ENCODE results near the gene P2RX7.

Gene P2RX7

DNA sequence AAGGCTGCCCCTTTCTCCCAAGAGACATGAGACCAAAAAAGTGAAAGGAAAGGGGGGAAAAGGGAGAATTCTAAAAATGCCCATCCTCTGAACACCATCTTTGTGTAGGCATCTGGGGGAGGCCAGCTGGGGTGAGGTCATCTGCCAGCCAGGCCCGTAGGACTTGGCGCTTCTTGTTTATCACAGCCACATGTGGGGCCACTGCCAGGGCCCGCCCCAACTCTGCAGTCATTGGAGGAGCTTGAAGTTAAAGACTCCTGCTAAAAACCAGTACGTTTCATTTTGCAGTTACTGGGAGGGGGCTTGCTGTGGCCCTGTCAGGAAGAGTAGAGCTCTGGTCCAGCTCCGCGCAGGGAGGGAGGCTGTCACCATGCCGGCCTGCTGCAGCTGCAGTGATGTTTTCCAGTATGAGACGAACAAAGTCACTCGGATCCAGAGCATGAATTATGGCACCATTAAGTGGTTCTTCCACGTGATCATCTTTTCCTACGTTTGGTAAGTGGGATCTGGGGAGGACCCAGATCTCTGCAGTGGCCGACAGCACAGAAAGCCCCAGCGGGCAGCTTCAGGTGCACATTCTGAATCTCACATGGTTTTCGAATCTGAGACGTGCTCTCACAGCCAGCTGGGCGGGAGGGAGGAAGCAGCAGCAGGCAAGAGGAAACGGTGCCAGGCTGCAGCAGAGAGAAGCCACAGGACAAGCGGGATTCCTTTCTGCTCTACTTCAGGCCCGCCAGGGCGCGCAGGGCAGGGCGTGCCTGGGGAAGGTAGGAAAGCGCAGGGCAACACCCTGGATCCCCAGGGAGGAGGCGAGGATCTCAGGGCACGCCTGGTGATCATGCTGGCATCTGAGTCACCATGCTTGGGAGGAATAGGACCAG lies at the start of gene P2RX7:
Gene P2RX7 (plus strand): TSS at position 276 of the 881 bp plus-strand sequence. CDS start 95 bp downstream, at position 371.
- peak; percentile 65 for DNase-seq

DNA sequence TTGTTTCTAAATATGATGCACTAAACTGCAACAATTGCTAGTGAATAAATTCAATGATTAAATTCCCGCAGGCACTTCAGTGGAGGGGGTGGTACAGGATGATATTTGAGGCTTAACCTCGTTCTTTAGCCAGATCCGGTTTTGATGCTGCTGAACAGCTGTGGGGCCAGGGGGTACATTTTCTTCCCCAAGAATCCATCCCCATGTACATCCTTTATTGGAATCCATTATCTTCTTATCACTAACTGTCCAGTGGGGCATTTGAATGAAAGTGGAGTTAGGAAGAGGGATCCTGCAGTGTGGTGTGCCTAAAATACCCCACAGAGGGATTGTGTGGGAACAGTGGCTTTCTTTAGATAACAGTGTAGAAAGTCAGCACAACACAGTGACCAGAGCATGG lies 48.4 kb upstream of the P2RX7 start:
- DNase-seq, result no peak

DNA sequence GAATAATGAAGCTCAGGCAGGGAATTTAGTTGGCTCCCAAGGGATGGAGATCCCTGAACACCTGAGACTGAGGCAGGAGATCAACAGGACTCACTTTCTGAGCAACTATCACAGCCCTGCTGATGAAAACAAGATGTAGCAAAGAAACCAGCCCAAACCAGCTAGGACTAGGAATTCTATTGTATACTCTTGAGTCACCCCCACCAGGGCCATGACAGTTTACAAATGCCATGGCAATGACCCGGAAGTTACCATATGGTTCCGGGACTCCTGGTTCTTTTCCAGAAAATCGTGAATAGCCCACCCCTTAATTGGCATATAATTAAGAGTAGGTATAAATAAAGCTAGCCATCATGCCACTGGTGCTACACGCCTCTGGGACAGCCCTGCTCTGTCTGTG lies 47.6 kb upstream of the P2RX7 start:
- DNase-seq, result no peak

DNA sequence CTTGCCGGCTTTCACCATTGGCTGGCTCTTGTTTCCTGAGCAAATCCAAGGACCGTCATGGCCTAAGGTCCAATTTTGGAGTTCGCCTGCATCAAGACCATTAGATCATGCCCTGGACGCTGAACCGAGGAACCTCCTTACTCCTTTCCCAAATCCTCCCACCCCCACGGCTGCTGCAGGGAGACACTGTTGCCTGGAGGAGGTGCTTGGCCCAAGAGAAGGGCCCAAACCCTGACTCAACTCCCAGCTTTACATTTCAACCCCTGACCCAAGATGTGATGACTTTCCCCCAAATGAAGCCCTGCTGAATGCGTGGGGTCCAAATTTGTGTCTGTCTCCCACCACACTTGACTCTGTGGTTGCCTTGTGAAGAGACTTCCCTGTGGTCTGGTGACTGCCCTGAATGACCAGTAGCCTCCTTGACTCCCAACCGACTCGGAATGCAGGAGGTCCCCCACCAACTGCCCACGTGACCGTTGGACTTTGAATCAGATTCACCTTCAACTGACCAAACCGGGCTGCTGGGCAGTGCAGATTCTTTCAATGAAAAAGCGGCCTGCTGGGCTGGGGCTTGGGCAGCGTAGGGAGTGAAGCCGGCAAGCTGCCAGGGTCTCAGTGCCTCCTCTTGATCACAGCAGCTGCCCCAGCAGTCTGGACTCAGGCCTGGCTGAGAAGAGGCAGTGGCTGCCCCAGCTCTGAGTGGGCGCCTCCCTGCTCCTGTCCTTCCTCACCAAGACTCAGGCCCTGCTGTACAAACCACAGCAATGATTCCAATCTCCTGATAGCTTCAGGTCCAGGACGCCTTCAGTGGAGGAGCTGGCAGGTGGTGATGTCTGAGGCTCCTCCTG lies 46.9 kb upstream of the P2RX7 start:
- no peak for DNase-seq

DNA sequence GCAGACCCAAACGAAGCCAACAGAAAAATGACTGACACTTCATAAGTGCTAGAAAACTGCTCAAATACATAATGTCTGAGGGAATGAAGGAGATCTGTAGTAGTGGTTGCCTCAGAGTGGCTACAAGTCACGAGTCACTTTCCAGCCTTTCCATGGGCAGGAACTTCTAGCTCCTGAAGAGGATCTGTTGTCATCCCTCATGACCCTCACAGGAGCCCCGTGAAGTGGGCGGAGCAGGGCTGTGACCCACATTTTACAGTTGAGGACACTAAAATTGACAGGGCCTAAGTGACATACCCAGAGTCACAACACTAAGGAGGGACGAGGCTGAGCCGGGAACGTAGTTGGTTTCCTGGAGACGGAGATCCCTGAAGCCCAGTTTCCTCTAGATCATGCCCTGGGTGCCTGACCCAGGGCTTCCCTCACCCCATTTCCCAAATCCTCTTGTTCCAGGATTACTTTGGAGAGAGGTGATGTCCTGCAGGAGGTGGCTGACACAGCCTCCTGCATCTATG lies 45.8 kb upstream of the P2RX7 start:
- DNase-seq, result no peak

DNA sequence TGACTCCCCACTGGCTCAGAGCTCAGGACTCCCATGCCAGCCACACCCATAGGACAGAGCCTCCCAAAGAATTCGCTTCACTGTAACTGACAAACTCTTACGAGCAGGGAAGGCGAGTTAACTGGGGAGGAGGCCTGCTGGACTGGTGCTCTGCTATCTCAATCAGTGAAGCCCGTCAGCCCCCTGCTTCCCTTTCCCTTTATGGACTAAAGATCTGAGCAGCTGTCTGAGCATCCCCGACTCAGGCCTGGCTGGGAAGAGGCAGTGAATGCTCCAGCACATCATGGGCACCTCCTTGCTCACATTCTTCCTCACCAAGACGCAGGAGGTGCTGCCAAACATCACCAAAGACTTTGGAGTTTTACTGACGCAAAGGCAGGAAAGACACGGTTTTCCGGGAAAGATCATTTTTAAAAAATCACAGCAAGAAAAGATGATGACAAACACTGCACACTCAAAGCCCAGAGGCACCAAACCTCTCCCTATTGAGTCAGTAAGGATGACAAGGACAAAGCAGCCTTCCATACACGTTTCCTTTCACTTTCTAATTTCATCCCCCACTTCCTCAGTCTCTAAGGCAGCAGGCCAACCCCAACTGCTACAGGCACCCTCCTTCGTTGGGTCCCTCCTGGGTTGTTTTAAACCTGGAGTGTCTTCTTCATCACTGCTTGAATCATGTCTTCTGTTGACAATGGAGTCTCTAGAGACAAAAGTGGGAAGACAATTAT lies 45.0 kb upstream of the P2RX7 start:
- no peak for DNase-seq

DNA sequence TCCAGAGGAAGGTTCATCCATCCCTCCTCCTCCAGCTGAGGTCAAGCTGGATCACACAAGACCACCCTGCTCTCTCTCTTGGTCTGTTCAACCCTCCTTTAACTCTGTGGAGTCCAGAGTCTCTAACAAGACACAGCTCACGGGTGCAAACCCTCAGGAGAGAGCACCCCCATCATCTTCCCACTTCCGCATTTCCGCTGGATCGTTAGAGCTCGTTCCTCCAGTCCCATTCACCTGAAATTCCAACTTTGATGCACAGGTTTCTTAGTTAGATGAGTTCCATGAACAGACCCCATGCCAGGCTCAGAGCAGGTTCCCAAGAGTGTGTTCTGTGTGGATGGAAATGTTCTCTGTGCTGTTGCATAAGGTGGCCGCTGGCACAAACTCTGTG lies 44.5 kb upstream of the P2RX7 start:
- DNase-seq, result no peak

DNA sequence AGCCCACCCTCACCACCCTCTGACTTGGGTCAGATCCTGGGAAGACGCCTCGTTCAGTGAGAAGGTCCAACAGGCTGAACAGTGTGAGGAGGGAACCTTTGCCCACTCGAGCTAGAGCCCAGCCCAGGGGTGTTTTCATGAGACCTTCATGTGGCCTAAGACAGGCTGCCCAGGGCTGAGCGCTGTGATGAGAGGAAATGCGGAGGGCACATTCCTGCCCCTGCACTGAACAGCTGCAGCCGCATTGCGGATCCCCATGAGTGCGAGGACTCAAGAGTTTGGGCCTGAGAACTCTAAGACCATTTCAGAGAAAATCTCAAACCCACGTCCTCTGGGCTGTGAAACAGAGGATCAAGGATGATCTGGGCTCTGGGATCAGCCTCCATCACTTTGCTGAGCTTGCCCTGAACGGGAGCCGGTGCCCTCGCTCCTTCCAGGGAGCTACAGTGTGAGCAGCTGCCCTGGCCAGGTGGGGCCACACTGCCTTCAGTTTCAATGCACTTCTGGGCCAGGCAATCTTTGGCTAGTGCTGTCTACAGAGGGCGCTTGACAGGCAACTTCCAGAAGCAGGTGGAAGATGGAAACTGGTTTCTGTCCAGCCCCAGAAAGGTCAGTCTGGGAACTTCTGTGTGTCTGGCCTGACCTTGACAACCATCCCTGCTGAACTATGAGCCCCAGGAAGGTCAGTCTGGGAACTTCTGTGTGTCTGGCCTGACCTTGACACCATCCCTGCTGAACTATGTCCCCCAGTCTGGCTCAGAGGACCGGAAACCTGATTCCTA lies 43.5 kb upstream of the P2RX7 start:
- no peak for DNase-seq

DNA sequence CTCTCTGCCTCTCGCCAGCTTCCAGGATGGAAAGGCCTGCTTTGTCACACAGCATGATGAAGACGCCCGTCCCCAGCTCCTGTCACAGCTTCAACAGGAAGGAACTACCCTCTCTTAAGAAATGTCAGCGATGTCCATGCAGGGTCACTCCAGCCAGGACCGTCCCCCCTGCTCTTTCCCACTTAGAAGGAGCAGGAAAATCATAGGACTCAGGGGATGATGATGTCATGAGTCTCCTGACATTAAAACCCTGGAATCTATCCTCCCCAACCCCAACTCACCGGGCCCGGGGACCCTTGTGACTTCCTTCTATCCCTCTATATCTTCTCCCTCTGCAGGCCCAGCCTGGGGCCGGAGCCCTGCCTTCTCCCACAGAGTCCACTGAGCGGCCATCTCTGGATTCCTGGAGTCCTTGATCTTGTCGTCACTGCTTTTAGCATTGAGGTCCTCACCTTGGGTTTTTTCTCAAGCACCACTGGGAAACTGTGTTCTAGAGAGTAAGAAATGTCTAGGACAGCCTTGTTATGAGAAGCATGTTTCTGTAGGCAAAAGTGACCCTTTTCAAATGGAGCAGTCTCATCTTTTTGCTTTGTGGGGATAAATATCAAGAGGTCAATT lies 42.8 kb upstream of the P2RX7 start:
- DNase-seq, result no peak

DNA sequence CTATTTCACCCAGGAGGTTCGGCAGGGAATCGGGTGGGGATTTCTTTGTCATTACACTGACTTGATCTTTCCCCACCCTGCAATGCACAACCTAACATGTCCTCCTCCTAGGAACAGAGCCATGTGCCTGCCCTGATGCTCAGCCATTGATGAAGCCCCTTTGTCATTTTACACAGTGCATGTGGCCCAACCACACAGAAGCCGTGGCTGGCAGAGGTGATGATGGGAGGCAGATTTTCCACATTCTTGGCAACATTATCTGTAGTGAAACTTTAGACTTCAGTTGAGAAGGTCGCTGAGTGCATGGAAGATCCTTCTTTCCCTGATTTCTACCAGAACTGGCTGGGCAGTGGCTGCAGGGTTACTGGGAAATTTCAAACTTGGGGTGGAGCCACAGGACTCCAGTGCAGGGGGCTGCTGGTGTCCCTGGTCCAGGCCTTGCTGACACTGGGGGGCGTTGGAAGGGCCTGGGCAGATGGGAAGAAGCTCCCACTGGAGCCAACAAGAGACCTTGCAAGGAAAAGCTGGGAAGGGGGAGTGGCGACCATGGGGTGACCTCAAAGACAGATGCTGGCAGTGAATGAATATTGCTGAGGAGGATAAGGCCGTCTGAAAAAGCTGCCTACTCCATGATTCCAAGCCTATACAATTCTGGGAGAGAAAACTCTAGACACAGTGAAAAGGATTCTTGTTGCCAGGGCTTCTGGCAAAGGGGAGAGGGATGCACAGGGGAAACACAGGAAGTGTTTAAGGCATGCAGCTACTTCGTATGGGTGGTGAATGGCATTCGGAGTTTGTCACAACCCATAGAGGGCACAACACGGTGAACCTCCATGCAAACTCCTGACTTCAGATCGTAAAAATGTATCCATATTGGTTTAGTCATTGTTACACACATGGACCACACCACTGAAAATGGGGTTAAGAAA lies 41.8 kb upstream of the P2RX7 start:
- DNase-seq, result no peak

DNA sequence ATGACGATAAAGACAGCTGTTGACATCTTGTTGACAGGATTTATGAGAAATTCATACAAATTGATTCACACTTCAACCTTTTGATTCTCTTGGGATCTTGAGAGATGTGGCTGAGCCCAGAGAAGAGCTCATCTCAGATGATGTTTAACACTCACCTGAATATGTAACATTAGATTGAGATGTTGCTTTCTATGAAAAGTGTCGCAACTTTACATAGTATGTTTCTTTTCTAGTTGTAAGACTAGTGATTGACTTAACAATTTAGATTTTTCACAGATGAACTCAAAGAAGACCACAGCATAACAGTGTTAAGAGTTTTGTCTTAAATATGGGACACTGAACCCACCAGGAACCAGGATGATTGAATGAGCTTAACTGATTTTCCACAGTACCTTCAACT lies 40.6 kb upstream of the P2RX7 start:
- no peak for DNase-seq

DNA sequence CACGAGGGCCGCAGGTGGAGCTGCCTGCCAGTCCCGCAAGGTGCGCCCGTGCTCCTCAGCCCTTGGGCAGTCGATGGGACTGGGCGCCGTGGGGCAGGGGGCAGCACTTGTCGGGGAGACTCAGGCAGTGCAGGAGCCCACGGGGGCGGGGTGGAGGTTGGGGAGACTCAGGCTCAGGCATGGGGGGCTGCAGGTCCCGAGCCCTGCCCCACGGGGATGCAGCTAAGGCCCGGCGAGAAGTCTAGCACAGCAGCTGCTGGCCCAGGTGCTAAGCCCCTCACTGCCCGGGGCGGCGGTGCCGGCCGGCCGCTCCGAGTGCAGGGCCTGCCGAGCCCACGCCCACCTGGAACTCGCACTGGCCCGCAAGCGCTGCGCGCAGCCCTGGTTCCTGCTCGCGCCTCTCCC lies 39.2 kb upstream of the P2RX7 start:
- no peak for DNase-seq

DNA sequence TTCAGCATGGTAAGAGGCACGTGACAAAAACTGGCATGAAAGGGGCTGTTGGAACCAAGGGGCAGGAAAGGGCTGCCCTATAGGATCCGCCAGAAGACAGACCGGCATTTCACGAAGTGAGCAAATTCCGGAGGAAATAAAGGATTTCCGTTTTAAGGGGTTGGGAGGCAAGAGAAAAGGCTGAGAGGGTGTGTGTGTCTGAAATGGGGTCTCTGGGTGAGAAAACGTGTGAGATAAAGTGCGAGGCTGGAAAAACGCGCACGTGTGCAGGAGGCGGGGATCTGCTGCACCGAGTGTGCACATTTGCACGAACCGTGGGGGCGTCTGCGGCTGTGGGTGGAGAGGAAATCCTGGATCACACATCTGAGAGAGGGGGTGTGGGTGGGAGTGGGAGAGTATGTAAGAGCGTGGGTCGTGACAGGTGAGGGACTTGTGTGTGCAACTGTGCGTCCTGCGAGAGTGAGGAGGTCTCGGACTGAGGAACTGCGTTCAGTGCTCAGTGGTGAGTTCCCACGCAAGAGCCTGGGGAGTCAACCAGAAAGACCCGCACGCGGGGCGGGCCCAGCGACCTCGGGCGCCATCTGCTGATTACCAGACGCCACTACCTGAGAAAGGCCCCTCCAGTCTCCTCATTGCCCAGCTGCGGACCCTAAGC lies 37.0 kb upstream of the P2RX7 start:
- DNase-seq, result peak; percentile 78

DNA sequence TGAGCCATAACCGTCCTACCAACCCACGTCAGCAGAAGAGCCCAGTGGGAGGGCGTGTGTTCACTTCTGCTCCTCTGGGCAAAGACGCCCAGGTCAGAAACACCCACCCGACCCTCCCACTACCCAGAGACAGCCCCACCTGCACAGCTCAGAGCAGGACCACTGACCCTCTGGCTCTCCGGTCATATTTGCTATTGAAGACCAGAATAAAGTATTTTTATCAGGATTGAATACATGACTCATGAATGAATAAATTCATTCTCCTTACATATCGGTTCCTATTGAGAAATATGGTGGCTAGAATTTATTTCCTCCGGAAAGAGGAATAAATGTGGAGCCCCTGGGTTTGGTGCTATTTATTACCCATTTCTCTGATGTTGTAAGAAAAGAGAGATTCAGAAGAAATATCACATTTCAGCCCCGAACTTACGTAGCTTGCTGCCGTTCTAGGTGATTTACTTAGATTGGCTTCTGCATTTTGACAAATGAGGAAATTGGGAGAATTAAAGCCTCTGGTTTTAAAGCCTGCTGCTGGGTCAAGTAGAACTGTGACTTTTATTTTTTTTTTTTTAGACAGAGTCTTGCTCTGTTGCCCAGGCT lies 36.4 kb upstream of the P2RX7 start:
- DNase-seq, result no peak

DNA sequence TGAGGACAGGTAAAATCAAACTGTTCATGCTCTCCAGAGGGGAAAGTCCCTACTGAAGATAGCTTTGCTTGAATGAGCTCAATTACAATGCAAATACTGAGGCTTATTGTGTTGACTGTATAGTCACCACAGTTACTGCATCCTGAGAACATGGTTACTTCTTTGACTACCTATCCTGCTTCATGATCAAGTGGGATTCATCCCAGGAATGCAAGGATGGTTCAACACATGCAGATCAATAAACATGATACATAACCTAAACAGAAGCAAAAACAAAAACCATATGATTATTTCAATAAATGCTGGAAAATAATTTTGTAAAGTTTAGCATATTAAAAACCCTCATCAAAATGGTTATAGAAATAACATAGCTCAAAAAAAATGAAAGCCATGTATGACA lies 32.9 kb upstream of the P2RX7 start:
- no peak for DNase-seq

DNA sequence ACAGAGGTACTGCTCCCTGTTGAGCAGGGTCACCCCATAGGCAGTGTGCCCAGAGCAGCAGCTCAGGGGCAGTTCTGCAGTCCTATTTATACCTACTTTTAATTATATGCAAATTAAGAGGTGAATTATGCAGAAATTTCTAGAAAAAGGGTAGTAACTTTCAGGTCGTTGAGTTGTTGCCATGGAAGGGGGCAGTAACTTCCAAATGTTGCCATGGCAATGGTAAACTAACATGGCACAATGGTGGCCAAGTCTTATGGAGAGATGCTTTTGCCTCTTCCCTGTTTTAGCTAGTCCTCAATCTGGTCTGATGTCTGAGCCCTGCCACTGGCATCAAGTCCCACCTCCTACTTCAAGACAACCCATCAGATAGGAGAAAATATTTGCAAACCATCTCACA lies 30.4 kb upstream of the P2RX7 start:
- no peak for DNase-seq

DNA sequence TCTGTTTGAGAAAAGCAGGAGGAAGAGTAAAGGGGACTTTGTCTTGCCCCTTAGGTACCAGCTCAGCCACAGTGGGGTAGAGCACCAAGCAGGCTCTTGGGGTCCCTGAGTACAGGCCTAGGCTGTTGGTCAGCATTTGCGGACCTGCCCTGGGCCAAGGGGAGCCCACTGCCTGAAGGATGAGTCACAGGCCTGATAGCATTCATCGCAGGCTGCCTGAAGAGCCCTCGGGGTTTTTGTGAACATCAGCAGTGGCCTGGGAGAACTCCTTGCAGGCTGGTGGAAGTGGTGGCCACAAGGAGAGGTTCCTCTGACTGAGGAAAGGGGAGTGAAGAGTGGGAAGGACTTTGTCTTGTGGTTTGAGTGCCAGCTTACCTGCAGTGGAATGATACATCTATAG lies 25.0 kb upstream of the P2RX7 start:
- DNase-seq, result no peak

DNA sequence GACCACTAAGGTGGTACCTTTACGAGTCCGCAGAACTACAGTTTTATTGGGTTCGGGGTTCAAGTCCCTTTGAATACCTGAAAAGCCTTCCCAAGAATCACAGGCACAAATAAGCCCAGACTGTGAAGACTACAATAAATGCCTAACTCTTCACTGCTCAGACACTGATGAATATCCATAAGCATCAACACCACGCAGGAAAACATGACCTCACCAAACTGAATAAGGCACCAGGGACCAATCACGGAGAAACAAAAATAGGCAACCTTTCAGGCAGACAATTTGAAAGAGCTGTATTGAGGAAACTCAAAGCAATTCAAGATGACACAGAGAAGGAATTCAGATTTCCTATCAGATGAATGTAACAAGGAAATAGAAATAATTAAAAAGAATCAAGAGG lies 24.2 kb upstream of the P2RX7 start:
- DNase-seq, result no peak

DNA sequence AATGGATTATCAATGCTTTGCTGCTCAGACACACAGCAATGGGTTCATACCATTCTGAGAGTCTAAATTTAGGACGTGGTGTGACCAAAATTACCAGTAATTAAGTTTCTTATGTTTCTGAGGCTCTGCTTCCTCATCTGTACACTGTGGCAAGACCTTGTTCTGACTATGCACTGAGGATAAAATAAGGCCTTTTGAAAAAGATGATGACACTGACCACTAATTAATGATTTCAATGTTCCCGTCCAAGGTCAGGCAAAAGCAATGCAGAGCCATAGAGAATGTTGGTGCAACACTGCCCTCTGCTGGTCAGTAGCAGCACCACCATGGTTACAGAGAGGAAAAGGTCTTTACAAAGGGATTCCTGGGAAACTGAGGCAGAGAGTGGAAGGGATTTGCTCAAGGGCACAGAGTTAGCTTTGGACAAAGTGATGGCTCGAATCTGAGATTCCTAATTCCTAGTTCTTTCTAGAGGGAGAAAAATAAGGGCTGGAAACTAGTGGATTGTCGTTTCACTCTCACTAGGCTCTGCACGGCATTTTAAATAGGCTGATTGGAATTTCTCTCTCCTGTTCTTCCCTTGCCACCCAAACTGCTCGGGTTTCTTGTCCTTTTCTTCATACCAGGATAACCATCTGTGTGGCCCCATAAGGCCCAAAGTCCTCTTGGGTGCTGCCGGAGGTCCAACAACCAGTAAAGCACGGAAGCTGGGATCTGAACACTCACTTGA lies 22.3 kb upstream of the P2RX7 start:
- peak; percentile 56 for DNase-seq
